ENCODE measurements around the gene SPINK8.

The SPINK8 gene

DNA sequence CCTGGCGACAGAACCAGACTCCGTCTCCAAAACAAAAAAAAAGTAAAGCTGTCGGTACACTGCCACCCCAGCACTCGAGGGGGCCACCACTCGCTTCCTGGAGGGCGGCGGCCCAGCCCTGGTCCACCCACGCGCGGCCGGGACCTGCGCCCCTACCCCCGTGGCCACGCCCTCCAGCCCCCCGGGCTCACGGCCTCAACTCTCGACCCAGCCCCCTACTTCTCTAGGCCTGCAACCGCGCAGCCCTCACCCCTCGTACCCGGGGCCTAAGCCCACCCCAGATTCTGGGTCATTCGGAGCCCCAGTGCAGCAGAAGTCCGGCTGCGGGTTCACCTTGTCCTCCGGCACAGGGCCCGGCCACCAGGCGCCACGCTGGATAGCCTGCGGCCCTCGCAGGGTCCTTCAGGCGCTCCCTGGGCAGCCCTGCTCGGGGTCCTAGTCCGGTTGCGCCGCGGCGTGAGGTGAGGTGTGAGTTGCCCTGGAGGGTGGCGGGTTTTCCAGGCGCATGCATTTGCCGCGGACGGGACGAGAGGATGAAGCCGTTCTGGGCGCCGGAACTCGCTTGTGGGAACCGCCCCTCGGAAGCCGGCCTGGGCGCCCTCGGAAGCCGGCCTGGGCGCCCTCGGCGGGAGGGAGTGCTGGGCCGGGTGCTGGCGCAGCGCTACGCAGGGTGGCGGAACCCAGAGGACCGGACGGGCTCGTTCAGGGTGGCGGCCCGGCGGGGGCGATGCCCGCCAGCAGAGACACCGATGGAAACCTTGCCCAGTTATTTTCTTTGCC lies 32.3 kb downstream of the SPINK8 start, which contains the start of gene NME6 (continued):
- TF ChIP-seq, protein P1, sequence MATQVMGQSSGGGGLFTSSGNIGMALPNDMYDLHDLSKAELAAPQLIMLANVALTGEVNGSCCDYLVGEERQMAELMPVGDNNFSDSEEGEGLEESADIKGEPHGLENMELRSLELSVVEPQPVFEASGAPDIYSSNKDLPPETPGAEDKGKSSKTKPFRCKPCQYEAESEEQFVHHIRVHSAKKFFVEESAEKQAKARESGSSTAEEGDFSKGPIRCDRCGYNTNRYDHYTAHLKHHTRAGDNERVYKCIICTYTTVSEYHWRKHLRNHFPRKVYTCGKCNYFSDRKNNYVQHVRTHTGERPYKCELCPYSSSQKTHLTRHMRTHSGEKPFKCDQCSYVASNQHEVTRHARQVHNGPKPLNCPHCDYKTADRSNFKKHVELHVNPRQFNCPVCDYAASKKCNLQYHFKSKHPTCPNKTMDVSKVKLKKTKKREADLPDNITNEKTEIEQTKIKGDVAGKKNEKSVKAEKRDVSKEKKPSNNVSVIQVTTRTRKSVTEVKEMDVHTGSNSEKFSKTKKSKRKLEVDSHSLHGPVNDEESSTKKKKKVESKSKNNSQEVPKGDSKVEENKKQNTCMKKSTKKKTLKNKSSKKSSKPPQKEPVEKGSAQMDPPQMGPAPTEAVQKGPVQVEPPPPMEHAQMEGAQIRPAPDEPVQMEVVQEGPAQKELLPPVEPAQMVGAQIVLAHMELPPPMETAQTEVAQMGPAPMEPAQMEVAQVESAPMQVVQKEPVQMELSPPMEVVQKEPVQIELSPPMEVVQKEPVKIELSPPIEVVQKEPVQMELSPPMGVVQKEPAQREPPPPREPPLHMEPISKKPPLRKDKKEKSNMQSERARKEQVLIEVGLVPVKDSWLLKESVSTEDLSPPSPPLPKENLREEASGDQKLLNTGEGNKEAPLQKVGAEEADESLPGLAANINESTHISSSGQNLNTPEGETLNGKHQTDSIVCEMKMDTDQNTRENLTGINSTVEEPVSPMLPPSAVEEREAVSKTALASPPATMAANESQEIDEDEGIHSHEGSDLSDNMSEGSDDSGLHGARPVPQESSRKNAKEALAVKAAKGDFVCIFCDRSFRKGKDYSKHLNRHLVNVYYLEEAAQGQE (tag by site-specific recombination; IDR thresholded peaks at IDR 0.05): peak; percentile 46; the same call in 1 of the 2 replicates
- peak; percentile 13 for TF ChIP-seq ZNF529 (tag by site-specific recombination; IDR thresholded peaks at IDR 0.05; ENCODE audit: insufficient replicate concordance)
- no peak; the same call in 1 of the 2 replicates for TF ChIP-seq KLF17 (tag by site-specific recombination; IDR thresholded peaks at IDR 0.05)
- no peak for TF ChIP-seq ZNF777 (tag by site-specific recombination; IDR thresholded peaks at IDR 0.05; ENCODE audit: borderline replicate concordance)
- peak; percentile 71; the same call in 1 of the 2 replicates for TF ChIP-seq ZNF785 (tag by site-specific recombination; IDR thresholded peaks at IDR 0.05)
- peak; percentile 44; the same call in 1 of the 2 replicates for TF ChIP-seq ZNF2 (tag by site-specific recombination; IDR thresholded peaks at IDR 0.05)
- peak; percentile 87 for TF ChIP-seq GLIS2 (tag by site-specific recombination; IDR thresholded peaks at IDR 0.05)
- TF ChIP-seq ZNF335 (tag by site-specific recombination; conservative IDR thresholded peaks at IDR 0.05): peak; percentile 100
- TF ChIP-seq GLIS1 (tag by site-specific recombination; IDR thresholded peaks at IDR 0.05): peak; percentile 55; the same call in 1 of the 2 replicates
- peak; percentile 91 for TF ChIP-seq ZFHX2 (tag by site-specific recombination; conservative IDR thresholded peaks at IDR 0.05)
- TF ChIP-seq, protein P2, sequence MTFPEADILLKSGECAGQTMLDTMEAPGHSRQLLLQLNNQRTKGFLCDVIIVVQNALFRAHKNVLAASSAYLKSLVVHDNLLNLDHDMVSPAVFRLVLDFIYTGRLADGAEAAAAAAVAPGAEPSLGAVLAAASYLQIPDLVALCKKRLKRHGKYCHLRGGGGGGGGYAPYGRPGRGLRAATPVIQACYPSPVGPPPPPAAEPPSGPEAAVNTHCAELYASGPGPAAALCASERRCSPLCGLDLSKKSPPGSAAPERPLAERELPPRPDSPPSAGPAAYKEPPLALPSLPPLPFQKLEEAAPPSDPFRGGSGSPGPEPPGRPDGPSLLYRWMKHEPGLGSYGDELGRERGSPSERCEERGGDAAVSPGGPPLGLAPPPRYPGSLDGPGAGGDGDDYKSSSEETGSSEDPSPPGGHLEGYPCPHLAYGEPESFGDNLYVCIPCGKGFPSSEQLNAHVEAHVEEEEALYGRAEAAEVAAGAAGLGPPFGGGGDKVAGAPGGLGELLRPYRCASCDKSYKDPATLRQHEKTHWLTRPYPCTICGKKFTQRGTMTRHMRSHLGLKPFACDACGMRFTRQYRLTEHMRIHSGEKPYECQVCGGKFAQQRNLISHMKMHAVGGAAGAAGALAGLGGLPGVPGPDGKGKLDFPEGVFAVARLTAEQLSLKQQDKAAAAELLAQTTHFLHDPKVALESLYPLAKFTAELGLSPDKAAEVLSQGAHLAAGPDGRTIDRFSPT (tag by site-specific recombination; IDR thresholded peaks at IDR 0.05): peak; percentile 13; the same call in 1 of the 2 replicates
- TF ChIP-seq ATF2 (tag by site-specific recombination; IDR thresholded peaks at IDR 0.05; ENCODE audit: low read depth): no peak
- no peak for TF ChIP-seq GFI1B (tag by site-specific recombination; IDR thresholded peaks at IDR 0.05)
- TF ChIP-seq IKZF3 (tag by site-specific recombination; IDR thresholded peaks at IDR 0.05): peak; percentile 50; the same call in 1 of the 2 replicates
- TF ChIP-seq, protein P3, sequence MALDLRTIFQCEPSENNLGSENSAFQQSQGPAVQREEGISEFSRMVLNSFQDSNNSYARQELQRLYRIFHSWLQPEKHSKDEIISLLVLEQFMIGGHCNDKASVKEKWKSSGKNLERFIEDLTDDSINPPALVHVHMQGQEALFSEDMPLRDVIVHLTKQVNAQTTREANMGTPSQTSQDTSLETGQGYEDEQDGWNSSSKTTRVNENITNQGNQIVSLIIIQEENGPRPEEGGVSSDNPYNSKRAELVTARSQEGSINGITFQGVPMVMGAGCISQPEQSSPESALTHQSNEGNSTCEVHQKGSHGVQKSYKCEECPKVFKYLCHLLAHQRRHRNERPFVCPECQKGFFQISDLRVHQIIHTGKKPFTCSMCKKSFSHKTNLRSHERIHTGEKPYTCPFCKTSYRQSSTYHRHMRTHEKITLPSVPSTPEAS (tag by site-specific recombination; IDR thresholded peaks at IDR 0.05): no peak
- TF ChIP-seq ZNF561 (tag by site-specific recombination; IDR thresholded peaks at IDR 0.05; ENCODE audit: borderline replicate concordance): peak; percentile 59
- peak; percentile 77 for TF ChIP-seq KLF1 (tag by site-specific recombination; IDR thresholded peaks at IDR 0.05)
- TF ChIP-seq KLF16 (tag by site-specific recombination; IDR thresholded peaks at IDR 0.05): 0 out of 2 replicates have a peak, but pooled peaks have one; percentile 54
- peak; percentile 53; the same call in 1 of the 2 replicates for TF ChIP-seq ZBTB11 (tag by site-specific recombination; conservative IDR thresholded peaks at IDR 0.05; ENCODE audit: low read depth)
- peak; percentile 30; the same call in 1 of the 2 replicates for TF ChIP-seq PBX3 (CRISPR knock-in tag; IDR thresholded peaks at IDR 0.05)
- 0 out of 2 replicates have a peak, but pooled peaks have one; percentile 7 for TF ChIP-seq YY2 (tag by site-specific recombination; IDR thresholded peaks at IDR 0.05)
- TF ChIP-seq ZEB2 (tag by site-specific recombination; IDR thresholded peaks at IDR 0.05): peak; percentile 59; the same call in 1 of the 2 replicates
- TF ChIP-seq ZNF211 (tag by site-specific recombination; IDR thresholded peaks at IDR 0.05; ENCODE audit: low read depth): no peak

Data from HEK293 (cell line).